NB4 (cell line): Measurements from ENCODE around the gene ETV5.

ENCODE experiments used
- DNase-seq: peaks from one replicate; pipeline ENCODE4 v3.0.0; 2010; ENCODE audit warnings: low read depth
- H3K4me3 ChIP-seq: one replicate; pipeline ENCODE4 v1.5.1; 2011; ENCODE audit warnings: mild to moderate bottlenecking, low read depth, low read length, moderate library complexity
- CTCF ChIP-seq: IDR thresholded peaks from one replicate; pipeline ENCODE4 v1.5.1; 2012; ENCODE audit warnings: low read depth, low read length
- MAX ChIP-seq: IDR thresholded peaks from 2 replicates; pipeline ENCODE4 v1.6.1; 2011; ENCODE audit warnings: low read depth, low read length
- MYC ChIP-seq: IDR thresholded peaks from 2 replicates; pipeline ENCODE4 v1.6.1; 2011; ENCODE audit warnings: low read depth, low read length
- POLR2A ChIP-seq: IDR thresholded peaks from 2 replicates; pipeline ENCODE4 v1.6.1; 2011; ENCODE audit warnings: mild to moderate bottlenecking; ENCODE audit not compliant: insufficient read length; ENCODE audit errors: extremely low read depth

The ETV5 gene

GRCh38 chr3:186096290-186096689 is 12.6 kb downstream of the ETV5 start:
- no peak for TF ChIP-seq CTCF
- no peak for TF ChIP-seq MAX
- TF ChIP-seq POLR2A = no peak
- no peak for TF ChIP-seq MYC

GRCh38 chr3:186095561-186096081 is 13.3 kb downstream of the ETV5 start:
- peak; percentile 14 for DNase-seq
- H3K4me3 ChIP-seq = no peak overlapping the region
- no peak for TF ChIP-seq POLR2A
- no peak for TF ChIP-seq MAX
- no peak for TF ChIP-seq CTCF

More at GRCh38 chr3:186096290-186096689, 12.6 kb downstream of the ETV5 start:
- no peak for DNase-seq
- no peak overlapping the region for H3K4me3 ChIP-seq

- H3K4me3 ChIP-seq = no peak overlapping the region
- DNase-seq = no peak
- TF ChIP-seq MYC = no peak
- no peak for TF ChIP-seq MAX
- no peak for TF ChIP-seq CTCF
- no peak for TF ChIP-seq POLR2A
Measured at GRCh38 chr3:186094696-186095425, 14.0 kb downstream of the ETV5 start.

GRCh38 chr3:186094271-186094670 is 14.6 kb downstream of the ETV5 start:
- no peak for DNase-seq
- TF ChIP-seq POLR2A (no peak), MYC (no peak), MAX (no peak), CTCF (no peak)
- no peak overlapping the region for H3K4me3 ChIP-seq

GRCh38 chr3:186093271-186093900 is 15.5 kb downstream of the ETV5 start:
- TF ChIP-seq POLR2A (no peak), MYC (peak; percentile 32; the same call in 1 of the 2 replicates), CTCF (no peak)
- DNase-seq = peak; percentile 43
- no peak overlapping the region for H3K4me3 ChIP-seq
